Measurements from ENCODE around the gene KCMF1.

The KCMF1 gene

DNA sequence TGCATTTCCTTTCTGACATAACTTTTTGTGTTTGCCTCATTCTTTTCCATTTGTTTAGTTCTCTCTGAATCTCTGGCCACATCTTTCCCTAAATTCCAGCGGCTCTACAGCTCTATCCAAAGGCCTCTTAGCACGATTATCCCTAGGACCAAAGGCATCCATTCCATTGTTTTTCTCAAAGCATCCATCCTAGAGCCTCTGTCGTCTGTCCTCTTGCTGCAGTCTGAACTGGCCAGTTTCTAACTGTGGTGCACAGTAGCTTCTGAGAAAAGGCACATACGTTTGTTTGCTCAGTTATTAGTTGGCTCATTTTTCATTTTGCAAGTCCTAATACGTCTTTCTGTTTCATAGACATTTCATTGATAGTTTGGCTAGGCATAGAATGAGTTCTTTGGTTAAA is 116.6 kb downstream of the KCMF1 start:
- DNase-seq = no peak

DNA sequence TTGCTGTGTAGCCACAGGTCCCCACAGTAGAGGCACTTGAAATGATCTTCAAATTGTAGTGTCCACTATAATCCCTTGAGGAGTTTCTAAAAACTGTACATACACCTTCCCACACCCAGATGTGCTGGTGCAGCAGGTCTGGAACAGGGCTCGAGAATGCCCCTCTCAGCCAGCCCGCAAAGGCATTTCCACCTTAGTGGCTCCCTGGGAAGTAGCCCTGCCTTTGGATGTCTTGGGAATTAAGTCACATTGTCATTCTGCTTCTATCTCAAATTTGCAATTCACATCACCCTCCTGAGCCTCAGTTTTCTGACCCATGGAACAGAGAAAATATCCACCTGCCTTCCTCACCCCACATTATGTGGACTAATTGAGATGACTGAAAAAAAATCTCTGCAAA is 118.0 kb downstream of the KCMF1 start:
- no peak for DNase-seq

DNA sequence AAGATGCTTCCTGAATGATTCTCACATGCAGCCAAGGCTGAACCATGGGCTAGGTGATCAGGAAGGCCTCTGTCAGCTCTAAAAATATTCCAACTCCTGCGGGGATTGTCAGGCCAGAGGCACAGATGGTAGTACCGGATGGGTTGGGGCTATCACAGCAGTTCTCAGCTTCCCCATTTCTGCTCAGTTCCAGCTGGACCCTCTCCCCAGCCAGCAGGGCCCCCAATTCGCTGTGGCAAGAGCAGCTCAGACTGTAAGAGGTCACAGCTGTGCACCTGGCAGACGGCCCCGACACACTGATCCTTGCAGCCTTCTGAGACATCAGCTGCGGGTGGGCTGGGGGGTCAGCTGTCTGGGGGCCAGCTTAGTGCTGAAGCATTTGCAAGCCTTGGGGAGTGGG is 118.6 kb downstream of the KCMF1 start:
- no peak for DNase-seq

DNA sequence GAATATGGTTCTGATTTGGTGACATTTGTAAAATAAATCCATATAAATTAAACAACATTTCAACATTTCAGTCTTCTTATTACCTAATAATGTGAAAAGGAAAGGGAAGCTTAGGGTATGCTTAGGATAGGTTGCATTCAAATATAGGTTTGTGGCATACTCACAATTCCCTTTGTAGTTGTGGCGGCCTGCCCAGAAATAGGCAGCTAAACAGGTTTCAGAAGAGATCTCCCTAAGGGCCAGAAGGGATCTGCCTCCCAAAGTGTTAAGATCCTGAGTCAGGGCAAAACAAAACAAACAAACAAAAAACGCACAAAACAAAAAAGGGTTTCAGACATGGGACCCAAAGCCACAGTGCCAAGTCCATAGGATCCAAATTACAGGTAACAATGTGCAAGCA is 120.9 kb downstream of the KCMF1 start:
- DNase-seq = no peak

DNA sequence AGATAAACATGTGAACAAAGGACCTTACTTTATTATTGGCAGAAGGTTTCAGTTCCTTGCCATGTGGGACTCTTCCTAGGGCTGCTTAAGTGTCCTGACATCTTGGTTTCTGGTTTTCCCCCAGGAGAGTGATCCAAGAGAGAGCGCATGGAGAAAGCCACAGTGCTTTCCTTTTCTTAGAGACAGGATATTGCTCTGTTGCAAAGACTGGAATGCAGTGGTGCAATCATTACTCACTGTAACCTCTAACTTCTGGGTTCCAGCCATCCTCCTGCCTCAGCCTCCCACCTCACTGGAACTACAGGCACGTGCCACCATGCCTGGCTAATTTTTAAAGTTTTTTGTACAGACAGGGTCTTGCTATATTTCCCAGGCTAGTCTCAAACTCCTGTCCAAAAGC is 124.1 kb downstream of the KCMF1 start:
- DNase-seq = no peak

DNA sequence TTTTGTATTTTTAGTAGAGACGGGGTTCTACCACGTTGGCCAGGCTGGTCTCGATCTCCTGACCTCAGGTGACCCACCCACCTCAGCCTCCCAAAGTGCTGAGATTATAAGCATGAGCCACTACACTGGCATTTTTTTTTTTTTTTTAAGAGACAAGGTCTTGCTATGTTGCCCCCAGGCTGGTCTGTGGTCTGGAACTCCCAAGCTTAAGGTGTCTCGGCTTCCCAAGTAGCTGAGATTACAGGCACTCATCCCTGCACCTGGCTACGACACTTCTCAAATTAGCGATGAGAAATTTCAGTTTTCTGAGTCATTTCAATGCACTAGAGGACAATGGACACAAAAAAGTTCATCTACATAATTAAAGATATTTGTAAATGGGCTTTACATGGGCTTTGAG is 125.7 kb downstream of the KCMF1 start:
- no peak for DNase-seq

DNA sequence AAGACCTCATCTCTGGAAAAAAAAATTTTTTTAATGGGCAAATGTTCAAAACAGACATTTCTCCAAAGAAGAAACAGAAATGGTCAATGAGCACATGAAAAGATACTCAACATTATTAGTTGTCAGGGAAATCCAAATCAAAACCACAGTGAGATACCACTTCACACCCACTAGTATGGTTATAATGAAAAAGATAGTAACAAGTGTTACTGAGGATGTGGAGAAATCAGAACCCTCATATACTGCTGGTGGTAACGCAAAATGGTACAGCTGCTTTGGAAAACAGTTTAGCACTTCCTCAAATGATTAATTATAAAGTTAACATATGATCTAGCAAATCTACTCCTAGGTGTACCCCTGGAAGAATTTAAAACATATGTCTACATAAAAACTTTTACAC is 133.3 kb downstream of the KCMF1 start:
- no peak for DNase-seq

DNA sequence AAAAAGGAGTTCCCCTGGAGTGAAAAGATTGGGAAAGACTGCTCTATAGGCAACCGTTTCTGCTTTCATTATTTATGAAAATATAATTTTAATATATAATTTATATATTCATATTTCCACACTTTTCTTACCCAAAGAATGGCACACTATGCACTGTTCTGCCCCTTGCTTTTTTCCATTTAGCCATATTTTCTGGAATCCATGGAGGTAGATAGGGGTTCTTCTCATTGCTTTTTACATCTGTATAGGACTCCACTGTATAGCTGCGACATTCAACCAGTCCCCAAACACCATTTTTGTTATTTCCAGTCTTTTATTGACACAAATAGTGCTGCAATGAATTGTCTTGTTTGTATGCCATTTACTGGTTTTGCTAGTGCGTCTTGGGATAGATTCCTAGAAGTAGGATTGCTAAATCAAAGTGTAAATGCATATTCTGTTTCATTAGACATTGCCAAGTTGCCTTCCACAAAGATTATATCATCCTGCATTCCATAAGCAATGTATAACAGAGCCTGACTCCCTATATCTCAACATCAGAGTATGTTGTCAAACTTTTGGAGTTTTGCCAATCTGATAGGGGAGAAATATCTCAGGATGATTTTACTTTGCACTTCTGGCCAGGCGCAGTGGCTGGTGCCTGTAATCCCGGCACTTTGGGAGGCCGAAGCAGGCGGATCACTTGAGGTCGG is 135.7 kb downstream of the KCMF1 start:
- DNase-seq = no peak
